Stimulated activated CD4-positive, alpha-beta T cell treated with anti-CD3 and anti-CD28 coated beads, Interleukin-4, amount 100 ng/mL, for 24 hours (primary cell): ENCODE data around the gene RASL12.
"Not testable (repeated sequence)": the region's sequence is repeated elsewhere in the genome, so short reads cannot be mapped to it uniquely, and the experiment has no call there.

ENCODE experiments used
- DNase-seq: peaks from one replicate; pipeline ENCODE4 v3.0.0-alpha.2; 2020

RASL12 gene

DNA sequence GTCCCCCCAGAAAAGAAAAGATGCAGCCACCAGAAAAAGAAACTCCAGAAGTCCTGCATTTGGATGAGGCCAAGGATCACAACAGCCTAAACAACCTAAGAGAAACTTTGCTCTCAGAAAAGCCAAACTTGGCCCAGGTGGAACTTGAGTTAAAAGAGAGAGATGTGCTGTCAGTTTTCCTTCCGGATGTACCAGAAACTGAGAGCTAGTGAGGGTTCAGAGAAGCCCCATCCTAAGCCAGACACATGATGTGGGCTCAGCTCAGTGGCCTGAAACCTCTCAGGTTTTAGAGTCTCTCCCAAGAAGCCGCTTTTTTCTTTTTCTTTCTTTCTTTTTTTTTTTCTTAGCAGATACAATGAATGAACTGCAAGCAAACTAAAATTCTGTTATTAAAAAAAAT, 14.8 kb downstream of the RASL12 start:
- no peak for DNase-seq

- no peak for DNase-seq
Measured at GRCh38 chr15:65051266-65051665, 16.5 kb downstream of the RASL12 start.

DNA sequence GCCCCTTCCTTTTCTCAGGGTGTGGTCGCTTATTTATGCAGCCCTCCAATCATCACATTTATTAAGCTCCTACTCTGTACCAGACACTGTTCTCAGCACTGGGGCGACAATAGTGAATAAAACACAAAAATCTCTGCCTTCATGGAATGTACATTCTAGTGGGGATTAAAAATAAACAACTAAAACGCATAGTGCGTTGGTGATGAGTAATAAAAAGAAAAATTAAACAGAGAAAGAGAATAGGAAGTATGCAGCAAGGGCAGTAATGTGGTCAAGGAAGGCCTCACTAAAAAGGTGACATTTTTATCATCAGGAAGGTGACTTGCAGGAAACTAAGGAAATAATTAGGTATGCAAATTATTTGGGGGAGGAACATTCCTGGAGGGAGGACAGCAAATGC, 17.5 kb downstream of the RASL12 start:
- DNase-seq: no peak

DNA sequence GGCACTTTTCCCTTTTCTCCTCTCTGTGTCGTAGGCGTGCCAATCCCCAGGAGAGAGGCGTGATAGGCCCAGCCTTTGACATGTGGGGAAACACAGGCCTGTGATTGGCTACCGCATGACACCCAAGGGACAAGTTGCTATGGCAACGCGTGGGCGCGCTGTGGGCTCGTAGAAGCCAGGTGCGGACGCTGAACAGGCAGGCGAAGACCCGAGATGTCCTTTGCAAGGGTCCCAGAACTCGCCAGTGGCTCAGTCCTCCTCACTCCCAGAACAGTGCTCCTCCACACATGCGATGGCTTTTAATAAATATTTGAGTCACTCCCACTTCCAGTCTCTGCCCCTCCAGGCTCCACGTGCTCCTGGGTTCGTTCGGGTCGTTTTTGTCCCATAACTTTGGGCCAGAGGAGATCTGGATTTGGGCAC, 18.4 kb downstream of the RASL12 start:
- peak; percentile 90 for DNase-seq

DNA sequence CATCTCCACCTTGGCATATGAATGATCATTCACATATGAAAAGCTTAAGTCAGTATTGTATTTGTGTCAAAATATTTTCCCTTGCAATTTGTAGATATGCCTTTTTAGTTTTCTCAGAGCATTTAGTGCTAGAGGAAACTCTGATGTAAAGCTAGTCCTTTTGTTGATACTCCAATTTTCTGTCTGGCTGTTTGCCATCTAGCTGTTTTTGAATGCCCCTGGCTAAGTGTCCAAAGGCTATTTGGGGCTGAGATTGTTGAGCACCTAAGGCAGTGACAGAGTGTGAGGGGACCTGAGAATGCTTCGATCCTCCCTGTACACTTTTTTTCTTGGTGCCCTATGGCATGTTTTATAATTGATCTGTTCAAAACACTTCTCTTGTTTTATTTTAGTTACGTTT, 19.6 kb downstream of the RASL12 start:
- no peak for DNase-seq

DNA sequence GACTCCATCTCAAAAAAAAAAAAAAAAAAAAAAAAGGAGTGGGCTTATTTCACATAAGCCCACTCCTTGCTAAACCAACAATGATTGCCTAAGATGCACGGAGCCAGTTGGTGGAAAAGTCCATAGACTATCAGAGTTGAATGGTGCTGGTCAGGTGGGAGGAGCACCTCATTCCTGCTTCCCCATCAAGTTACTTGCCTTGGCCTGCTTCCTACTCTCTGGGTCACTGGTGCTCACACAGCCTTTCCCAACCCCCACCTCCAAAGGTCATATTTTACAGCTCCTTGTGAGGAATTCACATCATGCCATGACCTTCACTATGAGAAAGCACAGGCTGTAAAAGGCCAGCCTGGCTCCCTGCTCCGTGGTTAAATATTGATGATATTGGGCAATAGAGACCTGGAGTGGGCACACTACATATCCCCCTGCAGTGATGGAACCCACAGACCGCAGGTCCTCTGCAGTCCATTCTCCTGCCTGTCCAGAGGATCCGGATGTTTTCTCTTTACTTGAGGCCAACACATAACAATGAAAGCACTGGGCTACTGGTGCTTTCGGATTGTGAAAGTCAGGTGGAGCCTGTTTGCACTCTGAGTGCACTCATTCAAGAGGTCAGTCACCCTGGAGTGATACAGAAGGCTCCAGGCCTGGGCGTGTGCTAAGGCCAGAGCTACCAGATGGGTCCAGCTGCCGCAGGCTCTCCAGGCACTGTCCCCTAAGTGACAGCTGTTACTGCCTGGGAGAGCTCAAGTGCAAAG, 22.9 kb downstream of the RASL12 start, which contains the start of gene SLC51B:
Gene SLC51B, plus strand, starts transcription at position 664 of the 758 bp plus-strand sequence. CDS start 4,618 bp downstream, outside the sequence.
- no peak for DNase-seq

DNA sequence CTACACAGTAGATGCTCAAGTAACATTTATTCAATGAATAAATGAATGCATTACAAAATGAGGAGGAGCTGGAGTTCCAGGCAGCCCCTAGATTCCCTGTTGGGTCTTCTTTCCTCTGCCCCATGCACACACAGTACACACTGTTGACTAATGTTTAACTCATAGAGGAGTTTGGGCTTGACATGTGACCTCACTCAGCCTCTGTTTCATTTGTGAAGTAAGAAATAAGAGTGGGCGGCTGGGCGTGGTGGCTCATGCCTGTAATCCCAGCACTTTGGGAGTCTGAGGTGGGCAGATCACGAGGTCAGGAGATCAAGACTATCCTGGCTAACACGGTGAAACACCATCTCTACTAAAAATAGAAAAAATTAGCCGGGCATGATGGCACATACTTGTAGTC, 23.6 kb downstream of the RASL12 start:
- not testable (repeated sequence) for DNase-seq

GRCh38 chr15:65042776-65043327, 24.9 kb downstream of the RASL12 start:
- no peak for DNase-seq

DNA sequence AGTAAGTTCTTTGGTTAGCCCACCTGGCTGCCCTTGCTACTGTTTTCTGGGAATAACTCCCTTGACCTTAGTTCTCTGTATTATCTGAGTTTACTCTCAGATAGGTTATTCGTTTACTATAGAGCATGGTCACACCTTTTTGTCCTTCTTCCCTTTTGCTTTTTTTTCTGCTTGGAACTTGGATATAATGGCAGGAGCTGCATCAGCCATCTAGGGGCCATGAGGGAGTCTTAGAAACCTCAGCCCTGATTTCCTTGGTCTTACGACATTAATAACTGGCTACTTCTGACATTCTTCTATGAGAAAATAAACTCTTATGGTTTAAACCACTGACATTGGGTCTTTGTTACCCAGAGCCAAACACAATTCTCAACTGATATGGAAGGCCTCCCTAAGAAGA, 26.0 kb downstream of the RASL12 start:
- no peak for DNase-seq

DNA sequence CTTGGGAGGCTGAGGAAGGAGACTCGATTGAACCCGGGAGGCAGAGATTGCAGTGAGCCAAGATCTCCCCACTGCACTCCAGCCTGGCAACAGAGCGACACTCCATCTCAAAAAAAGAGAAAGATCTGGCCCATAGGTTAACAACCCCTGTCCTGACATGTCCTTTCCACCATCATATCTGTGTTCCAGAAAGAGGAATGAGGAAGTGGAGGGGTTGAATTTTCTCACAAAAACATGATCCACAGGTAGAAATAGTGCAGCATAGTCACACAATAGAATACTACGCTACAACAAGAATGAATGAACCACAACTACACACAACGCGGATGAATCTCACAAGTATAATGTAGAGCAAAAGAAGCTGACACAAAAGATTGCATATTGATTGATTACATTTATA, 27.3 kb downstream of the RASL12 start:
- no peak for DNase-seq

GRCh38 chr15:65038836-65039235, 29.0 kb downstream of the RASL12 start:
- DNase-seq: no peak

DNA sequence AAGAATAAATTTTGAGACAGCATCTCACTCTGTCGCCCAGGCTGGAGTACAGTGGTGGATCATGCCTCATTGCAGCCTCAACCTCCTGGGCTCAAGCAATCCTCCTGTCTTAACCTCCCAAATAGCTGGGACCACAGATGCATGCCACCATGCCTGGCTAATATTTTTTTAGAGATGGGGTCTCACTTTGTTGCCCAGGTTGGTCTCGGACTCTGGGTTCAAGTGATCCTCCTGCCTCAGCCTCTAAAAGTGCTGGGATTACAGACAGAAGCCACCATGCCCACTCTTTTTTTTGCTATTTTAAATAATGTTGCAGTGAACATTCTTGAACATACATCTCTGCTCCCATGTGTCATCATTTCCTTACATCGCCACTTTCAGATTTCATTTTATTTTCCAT, 29.4 kb downstream of the RASL12 start:
- no peak for DNase-seq

DNA sequence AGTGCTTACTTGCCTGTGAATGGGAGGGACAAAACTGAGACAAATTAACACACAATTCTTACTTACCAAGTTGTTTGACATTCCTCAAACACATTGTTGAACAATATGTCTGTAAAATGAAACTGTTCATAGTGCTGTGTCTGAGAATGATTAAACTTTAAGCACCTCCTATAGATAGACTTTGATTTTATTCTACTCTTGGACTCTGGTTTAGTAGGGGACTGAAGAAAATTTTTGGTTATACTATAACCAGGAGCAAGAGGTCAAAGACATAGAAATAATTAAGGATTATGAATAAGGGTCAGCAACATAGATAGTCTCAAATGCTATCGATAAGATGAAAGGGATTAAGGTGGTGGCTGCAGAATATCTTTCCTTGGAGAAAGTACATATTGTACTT, 30.5 kb downstream of the RASL12 start:
- no peak for DNase-seq

DNA sequence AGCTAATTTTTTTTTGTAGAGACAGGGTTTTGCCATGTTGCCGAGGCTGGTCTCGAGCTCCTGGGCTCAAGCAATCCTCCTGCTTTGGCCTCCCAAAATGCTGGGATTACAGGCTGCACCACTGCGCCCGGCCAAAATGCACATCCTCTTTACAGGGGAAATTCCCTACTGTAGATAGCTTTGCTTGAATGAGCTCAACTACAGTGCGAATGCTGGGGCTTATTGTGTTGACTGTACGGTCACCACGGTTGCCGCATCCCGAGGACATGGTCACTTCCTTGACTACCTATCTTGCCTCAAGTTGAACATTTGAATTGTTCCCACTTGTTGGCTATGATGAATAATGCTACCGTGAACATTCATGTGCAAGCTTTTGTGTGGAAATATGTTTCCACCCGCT, 33.1 kb downstream of the RASL12 start:
- DNase-seq: no peak

GRCh38 chr15:65033659-65034269, 34.0 kb downstream of the RASL12 start:
- peak; percentile 37 for DNase-seq

- peak; percentile 34 for DNase-seq
Measured at GRCh38 chr15:65032801-65033537, 34.8 kb downstream of the RASL12 start.

- no peak for DNase-seq
Measured at GRCh38 chr15:65029736-65030208, 38.0 kb downstream of the RASL12 start.

- peak; percentile 95 for DNase-seq
Measured at GRCh38 chr15:65028921-65029735, 38.7 kb downstream of the RASL12 start, which contains the start of gene MTFMT. TSS of gene MTFMT (minus strand) at chr15:65029639. CDS start at chr15:65029613, 26 bp downstream.

DNA sequence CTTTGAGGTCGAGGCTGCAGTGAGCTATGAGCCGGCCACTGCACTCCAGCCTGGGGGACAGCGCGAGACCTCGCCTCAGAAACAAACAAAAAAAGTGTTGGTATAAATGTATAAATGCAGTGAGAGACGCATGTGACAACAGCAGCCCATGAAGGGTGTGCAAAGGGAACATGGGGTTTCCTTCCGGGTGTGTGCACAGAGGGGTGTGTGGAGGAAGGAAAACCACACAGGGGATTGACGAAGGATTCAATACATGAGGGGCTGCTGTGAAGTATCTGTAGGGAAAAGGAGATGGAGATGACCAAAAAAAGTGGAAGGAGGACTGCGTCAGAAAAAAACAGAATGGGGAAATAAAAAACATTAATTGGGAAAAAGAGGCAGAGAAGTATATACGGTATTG, 39.5 kb downstream of the RASL12 start:
- no peak for DNase-seq

DNA sequence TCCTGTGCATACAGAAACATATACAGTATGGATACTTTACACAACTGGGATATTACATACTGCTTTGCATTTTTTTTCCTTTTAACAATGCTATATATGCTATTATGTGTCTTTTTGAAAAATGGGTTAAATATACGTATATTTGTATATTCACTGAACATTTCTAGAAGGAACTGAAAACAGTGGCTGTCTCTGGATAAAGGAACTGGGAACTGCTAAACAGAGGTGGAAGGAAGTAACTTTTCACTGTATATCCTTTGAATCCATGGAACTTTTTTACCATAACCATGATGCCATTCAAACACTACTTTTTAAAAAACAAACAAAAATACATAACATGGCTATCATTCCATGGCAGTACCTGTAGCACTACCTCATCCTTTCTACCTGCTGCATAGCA, 40.2 kb downstream of the RASL12 start:
- no peak for DNase-seq

DNA sequence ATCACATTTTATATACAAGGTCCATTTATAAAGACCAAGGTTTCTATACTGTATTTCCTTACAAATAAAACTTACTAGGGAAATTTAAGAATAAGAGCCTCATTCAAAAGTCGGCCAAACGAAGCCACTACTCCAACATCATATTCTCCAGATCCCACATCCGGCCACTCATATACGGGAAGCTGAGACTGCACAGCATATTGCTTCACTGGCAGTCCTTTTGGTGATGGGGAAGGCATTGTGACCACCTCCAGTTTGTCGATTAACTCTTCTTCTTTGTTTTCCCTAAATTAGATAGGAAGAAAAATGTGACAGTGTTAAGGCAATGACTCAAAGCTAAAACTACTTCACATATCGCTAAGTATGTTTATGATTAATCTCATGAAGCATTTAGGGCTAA, 41.0 kb downstream of the RASL12 start:
- no peak for DNase-seq

DNA sequence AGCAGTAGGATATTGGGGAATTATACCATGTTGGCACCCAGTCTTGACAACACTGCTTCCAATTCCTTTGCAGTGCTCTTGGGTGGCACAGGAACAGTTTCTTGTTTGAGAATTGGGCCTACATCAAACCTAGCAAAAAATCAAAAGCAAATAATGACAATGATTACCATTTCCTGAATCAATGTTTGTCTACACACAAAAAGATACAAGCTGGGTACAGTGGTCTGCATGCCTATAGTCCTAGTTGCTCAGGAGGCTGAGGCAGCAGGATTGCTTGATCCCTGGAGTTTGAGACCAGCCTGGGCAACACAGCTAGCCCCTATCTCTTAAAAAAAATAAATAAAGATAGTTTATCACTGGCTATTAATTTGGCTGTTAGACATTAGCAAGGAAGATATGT, 46.3 kb downstream of the RASL12 start:
- no peak for DNase-seq
